ENCODE measurements around the gene AEBP2.
"Not testable (repeated sequence)": the region's sequence is repeated elsewhere in the genome, so short reads cannot be mapped to it uniquely, and the experiment has no call there.

The AEBP2 gene

GRCh38 chr12:19411234-19412204 lies 27.8 kb upstream of the AEBP2 start:
- TF ChIP-seq CTCF (IDR thresholded peaks at IDR 0.05; ENCODE audit: insufficient read depth, low read depth, low read length, missing control alignments): no peak
- H3K4me3 ChIP-seq (ENCODE audit: low read length): no peak overlapping the region
- peak; percentile 57 for DNase-seq (ENCODE audit: low read depth)

- DNase-seq (ENCODE audit: low read depth): no peak
- TF ChIP-seq CTCF (IDR thresholded peaks at IDR 0.05; ENCODE audit: insufficient read depth, low read depth, low read length, missing control alignments): no peak
- no peak overlapping the region for H3K4me3 ChIP-seq (ENCODE audit: low read length)
Observed at GRCh38 chr12:19412844-19413243, 26.4 kb upstream of the AEBP2 start.

- not testable (repeated sequence) for H3K4me3 ChIP-seq (ENCODE audit: low read length); DNase-seq (ENCODE audit: low read depth)
Observed at GRCh38 chr12:19413582-19413981, 25.7 kb upstream of the AEBP2 start.

- TF ChIP-seq CTCF (IDR thresholded peaks at IDR 0.05; ENCODE audit: insufficient read depth, low read depth, low read length, missing control alignments): no peak
Observed at GRCh38 chr12:19415563-19415962, 23.7 kb upstream of the AEBP2 start.

GRCh38 chr12:19419086-19419485 lies 20.2 kb upstream of the AEBP2 start:
- no peak for DNase-seq (ENCODE audit: low read depth)
- no peak for TF ChIP-seq CTCF (IDR thresholded peaks at IDR 0.05; ENCODE audit: insufficient read depth, low read depth, low read length, missing control alignments)
- H3K4me3 ChIP-seq (ENCODE audit: low read length): no peak overlapping the region

More at GRCh38 chr12:19415563-19415962, 23.7 kb upstream of the AEBP2 start:
- no peak for DNase-seq (ENCODE audit: low read depth)
- H3K4me3 ChIP-seq (ENCODE audit: low read length): no peak overlapping the region

- no peak for TF ChIP-seq CTCF (IDR thresholded peaks at IDR 0.05; ENCODE audit: insufficient read depth, low read depth, low read length, missing control alignments)
- DNase-seq (ENCODE audit: low read depth): no peak
- H3K4me3 ChIP-seq (ENCODE audit: low read length): no peak overlapping the region
Observed at GRCh38 chr12:19421503-19422282, 17.6 kb upstream of the AEBP2 start.

- no peak for DNase-seq (ENCODE audit: low read depth)
- no peak overlapping the region for H3K4me3 ChIP-seq (ENCODE audit: low read length)
- TF ChIP-seq CTCF (IDR thresholded peaks at IDR 0.05; ENCODE audit: insufficient read depth, low read depth, low read length, missing control alignments): no peak
Observed at GRCh38 chr12:19423166-19423930, 15.9 kb upstream of the AEBP2 start.
